IPS-20b (cell line): Measurements from ENCODE around the gene MAGIX.

Experiments used
- H3K27ac ChIP-seq: one replicate; pipeline ENCODE4 v1.5.1; 2013; ENCODE audit warnings: low read length
- H3K27me3 ChIP-seq: 2 replicates; pipeline ENCODE4 v1.6.1; 2013; ENCODE audit warnings: mild to moderate bottlenecking, low read length, inconsistent platforms; ENCODE audit not compliant: insufficient read depth
- H3K36me3 ChIP-seq: 2 replicates; pipeline ENCODE4 v1.6.1; 2013; ENCODE audit warnings: low read depth, mild to moderate bottlenecking, inconsistent platforms, low read length, moderate library complexity; ENCODE audit not compliant: insufficient read depth
- H3K4me1 ChIP-seq: 2 replicates; pipeline ENCODE4 v1.6.1; 2013; ENCODE audit warnings: mild to moderate bottlenecking, control low read depth, inconsistent platforms, low read length, moderate library complexity; ENCODE audit not compliant: insufficient read depth
- H3K4me3 ChIP-seq: 2 replicates; pipeline ENCODE4 v1.5.1; 2013; ENCODE audit warnings: mild to moderate bottlenecking, low read length, inconsistent platforms
- H3K9ac ChIP-seq: 2 replicates; pipeline ENCODE4 v1.6.1; 2013; ENCODE audit warnings: low read depth, mild to moderate bottlenecking, inconsistent platforms, low read length, moderate library complexity
- H3K9me3 ChIP-seq: 2 replicates; pipeline ENCODE4 v1.6.1; 2013; ENCODE audit warnings: mild to moderate bottlenecking, low read depth, low read length, inconsistent platforms; ENCODE audit not compliant: insufficient read depth

MAGIX gene

GRCh38 chrX:49199906-49200771 is 37.6 kb downstream of the MAGIX start, which contains the start of gene SYP:
Gene SYP, minus strand, starts transcription at chrX:49200193. Its CDS starts 7 bp downstream, at chrX:49200186.
- Histone ChIP-seq H3K4me1 (no peaks in the 10 kb centered on the region; the same call in 1 of the 2 replicates), H3K36me3 (no peaks in the 10 kb centered on the region), H3K9ac (peak within 1 kb of the TSS; percentile 65), H3K9me3 (no peaks in the 10 kb centered on the region), H3K27ac (no peak within 1 kb of the TSS), H3K4me3 (peak within 1 kb of the TSS; percentile 62; the same call in 1 of the 2 replicates), H3K27me3 (peaks cover 16% of the 10 kb centered on the region)

GRCh38 chrX:49202022-49202421 is 39.5 kb downstream of the MAGIX start:
- H3K4me3 ChIP-seq = no peak overlapping the region
- no peak overlapping the region for H3K27ac ChIP-seq
- H3K36me3 ChIP-seq = no peaks in the 10 kb centered on the region
- H3K27me3 ChIP-seq = peaks cover 16% of the 10 kb centered on the region
- no peak overlapping the region for H3K9ac ChIP-seq
- no peaks in the 10 kb centered on the region for H3K9me3 ChIP-seq
- H3K4me1 ChIP-seq = no peaks in the 10 kb centered on the region; the same call in 1 of the 2 replicates

DNA sequence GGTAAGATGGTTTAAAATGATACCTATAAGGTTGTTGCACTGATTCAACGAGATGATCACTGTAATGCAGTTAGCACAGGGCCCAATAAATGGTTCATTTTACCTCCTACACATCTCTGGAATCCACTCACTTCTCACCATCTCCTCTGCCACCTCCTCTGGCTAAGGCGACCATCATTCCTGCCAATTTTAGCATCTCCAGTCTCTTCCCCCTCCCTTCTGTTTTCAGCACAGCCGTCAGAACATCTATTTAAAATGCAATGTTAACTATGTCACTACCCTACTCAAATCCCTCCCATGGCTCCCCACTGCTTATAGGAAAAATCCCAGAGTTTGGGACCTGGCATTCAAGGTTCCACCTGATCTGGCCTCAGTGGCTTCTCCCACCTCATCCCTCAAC is 41.0 kb downstream of the MAGIX start:
- Histone ChIP-seq H3K4me3 (no peak overlapping the region), H3K4me1 (no peaks in the 10 kb centered on the region; the same call in 1 of the 2 replicates), H3K27me3 (peaks cover 10% of the 10 kb centered on the region), H3K9ac (no peak overlapping the region), H3K27ac (no peak overlapping the region), H3K36me3 (no peaks in the 10 kb centered on the region), H3K9me3 (no peaks in the 10 kb centered on the region)

GRCh38 chrX:49204017-49204416 is 41.5 kb downstream of the MAGIX start:
- peaks cover 5% of the 10 kb centered on the region for H3K27me3 ChIP-seq
- H3K4me1 ChIP-seq = no peaks in the 10 kb centered on the region; the same call in 1 of the 2 replicates
- H3K9me3 ChIP-seq = no peaks in the 10 kb centered on the region
- H3K9ac ChIP-seq = no peak overlapping the region
- no peak overlapping the region for H3K27ac ChIP-seq
- H3K36me3 ChIP-seq = no peaks in the 10 kb centered on the region
- H3K4me3 ChIP-seq = no peak overlapping the region

GRCh38 chrX:49204709-49205108 is 42.2 kb downstream of the MAGIX start:
- Histone ChIP-seq H3K36me3 (no peaks in the 10 kb centered on the region), H3K27me3 (no peaks in the 10 kb centered on the region), H3K4me3 (no peak overlapping the region), H3K9me3 (no peaks in the 10 kb centered on the region), H3K27ac (no peak overlapping the region), H3K9ac (no peak overlapping the region), H3K4me1 (no peaks in the 10 kb centered on the region)

DNA sequence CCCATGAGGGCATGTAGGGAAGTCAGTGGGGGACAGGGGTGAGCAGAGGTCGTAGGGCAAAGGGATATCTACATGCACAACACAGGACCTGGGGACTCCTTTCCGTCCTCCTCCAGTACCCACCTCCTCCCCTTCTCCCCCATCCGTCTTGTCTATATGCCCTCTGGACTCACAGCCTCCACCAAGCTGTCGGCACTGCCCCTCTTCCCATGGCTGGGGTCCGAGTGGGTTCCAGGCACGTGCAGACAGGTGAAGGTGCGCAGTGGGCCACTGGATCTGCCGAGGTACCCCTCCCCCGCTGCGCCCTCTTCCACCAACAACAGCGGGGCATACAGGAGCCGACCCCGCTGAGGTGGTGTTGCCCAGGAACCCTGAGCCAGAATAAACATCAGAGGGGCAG is 42.9 kb downstream of the MAGIX start:
- Histone ChIP-seq H3K4me1 (no peaks in the 10 kb centered on the region), H3K27me3 (no peaks in the 10 kb centered on the region), H3K9ac (no peak overlapping the region), H3K9me3 (no peaks in the 10 kb centered on the region), H3K4me3 (no peak overlapping the region), H3K36me3 (no peaks in the 10 kb centered on the region), H3K27ac (no peak overlapping the region)

- Histone ChIP-seq H3K27me3 (no peaks in the 10 kb centered on the region), H3K27ac (no peak overlapping the region), H3K36me3 (no peaks in the 10 kb centered on the region), H3K9ac (no peak overlapping the region), H3K9me3 (no peaks in the 10 kb centered on the region), H3K4me1 (no peaks in the 10 kb centered on the region), H3K4me3 (no peak overlapping the region)
These were observed 44.0 kb downstream of the MAGIX start for GRCh38 chrX:49206543-49206942.

DNA sequence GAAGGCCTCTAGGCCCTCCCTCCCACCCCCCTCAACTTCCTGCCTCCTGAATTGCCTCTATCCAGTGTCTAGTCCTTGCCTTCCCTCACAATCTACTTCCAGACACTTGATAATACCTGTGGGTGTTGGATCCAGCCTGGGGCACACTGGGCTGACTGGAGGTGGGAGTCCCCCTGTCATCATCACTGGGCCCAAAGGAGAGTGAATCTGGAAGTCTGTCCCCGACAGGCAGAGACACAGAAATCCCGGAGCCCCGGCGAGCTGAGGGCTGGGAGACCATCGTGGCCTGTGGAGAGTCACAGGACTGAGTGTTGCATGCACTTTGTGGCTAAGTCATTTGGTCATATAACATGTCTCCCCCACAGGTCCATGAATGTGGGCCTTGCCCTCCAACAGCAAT is 45.8 kb downstream of the MAGIX start:
- H3K9ac ChIP-seq = no peak overlapping the region
- H3K4me3 ChIP-seq = no peak overlapping the region
- no peaks in the 10 kb centered on the region for H3K36me3 ChIP-seq
- no peak overlapping the region for H3K27ac ChIP-seq
- no peaks in the 10 kb centered on the region for H3K9me3 ChIP-seq
- no peaks in the 10 kb centered on the region for H3K27me3 ChIP-seq
- no peaks in the 10 kb centered on the region for H3K4me1 ChIP-seq

- Histone ChIP-seq H3K9ac (no peak overlapping the region; the same call in 1 of the 2 replicates), H3K27ac (no peak overlapping the region), H3K4me3 (peak overlapping the region; percentile 38; the same call in 1 of the 2 replicates), H3K4me1 (no peaks in the 10 kb centered on the region), H3K9me3 (no peaks in the 10 kb centered on the region), H3K36me3 (no peaks in the 10 kb centered on the region), H3K27me3 (no peaks in the 10 kb centered on the region)
These were observed 47.1 kb downstream of the MAGIX start for GRCh38 chrX:49209434-49210251.

- no peaks in the 10 kb centered on the region for H3K27me3 ChIP-seq
- H3K4me3 ChIP-seq = no peak overlapping the region
- H3K27ac ChIP-seq = no peak overlapping the region
- no peaks in the 10 kb centered on the region for H3K36me3 ChIP-seq
- no peak overlapping the region for H3K9ac ChIP-seq
- H3K9me3 ChIP-seq = no peaks in the 10 kb centered on the region
- H3K4me1 ChIP-seq = no peaks in the 10 kb centered on the region
These were observed 47.8 kb downstream of the MAGIX start for GRCh38 chrX:49210406-49210805.

- H3K27ac ChIP-seq = no peak overlapping the region
- no peaks in the 10 kb centered on the region for H3K9me3 ChIP-seq
- no peaks in the 10 kb centered on the region for H3K4me1 ChIP-seq
- no peak overlapping the region for H3K9ac ChIP-seq
- no peaks in the 10 kb centered on the region for H3K36me3 ChIP-seq
- no peaks in the 10 kb centered on the region for H3K27me3 ChIP-seq
- H3K4me3 ChIP-seq = no peak overlapping the region
These were observed 48.5 kb downstream of the MAGIX start for GRCh38 chrX:49211074-49211473.
